Posterior vena cava (tissue), 2 donors: ENCODE measurements around the gene SPINT2. TPM values are rescaled to one million over a fixed set of nuclear protein-coding genes. Genes with fewer than 3 reads are reported as not detected.

ENCODE experiments used
- DNase-seq: peaks from one replicate; pipeline ENCODE4 v3.0.0-alpha.2; 2020; ENCODE audit warnings: low spot score
- intact Hi-C, 2 donors: fragments of 100-400 bp; cut with DNase I; formaldehyde crosslinking; loops; one replicate each; pipeline versions ENCODE4 v1.14.1 to v1.14.2; 2022 to 2023
- total RNA-seq, 2 donors: library from RNA; stranded (reverse); fragmentation: NEBNext Ultra II Directional; extraction: Animal tissue kit (Norgen Biotek cat#: 25700); gene quantifications; one replicate each; pipeline ENCODE4 v1.2.1, GENCODE V29; 2021
- donor health status: DM: yes; HTN: yes; CAD: no.
- donor health status: DM: yes; HTN: yes; CAD: no.

Gene SPINT2
- total RNA-seq, 2 donors from 2014 or later = 25.1 to 39.7 TPM

- DNase-seq = no peak
- intact Hi-C loops = no loop called here
These were observed 17.6 kb downstream of the SPINT2 start for GRCh38 chr19:38281811-38282566.

DNA sequence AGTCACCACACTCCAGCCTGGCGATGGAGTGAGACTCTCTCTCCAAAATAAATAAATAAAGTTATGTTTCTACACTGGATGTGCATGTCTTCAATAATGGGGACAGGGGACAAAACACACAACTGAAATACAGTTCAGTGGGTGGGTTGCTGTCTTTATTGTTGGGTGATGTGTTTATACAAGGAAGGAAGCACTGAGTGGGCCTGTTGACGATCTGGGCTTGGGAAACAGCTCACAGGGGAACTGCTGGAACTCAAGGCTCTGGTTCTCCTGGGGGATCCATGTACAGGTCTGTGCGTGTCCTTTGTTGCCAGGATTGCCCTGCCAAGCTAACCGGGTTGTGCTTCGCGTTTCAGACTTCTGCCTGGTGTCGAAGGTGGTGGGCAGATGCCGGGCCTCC, 18.9 kb downstream of the SPINT2 start:
- no peak for DNase-seq
- intact Hi-C loops = no loop called here

- DNase-seq = no peak
- intact Hi-C loops = no loop called here
These were observed 20.0 kb downstream of the SPINT2 start for GRCh38 chr19:38284422-38284821.

DNA sequence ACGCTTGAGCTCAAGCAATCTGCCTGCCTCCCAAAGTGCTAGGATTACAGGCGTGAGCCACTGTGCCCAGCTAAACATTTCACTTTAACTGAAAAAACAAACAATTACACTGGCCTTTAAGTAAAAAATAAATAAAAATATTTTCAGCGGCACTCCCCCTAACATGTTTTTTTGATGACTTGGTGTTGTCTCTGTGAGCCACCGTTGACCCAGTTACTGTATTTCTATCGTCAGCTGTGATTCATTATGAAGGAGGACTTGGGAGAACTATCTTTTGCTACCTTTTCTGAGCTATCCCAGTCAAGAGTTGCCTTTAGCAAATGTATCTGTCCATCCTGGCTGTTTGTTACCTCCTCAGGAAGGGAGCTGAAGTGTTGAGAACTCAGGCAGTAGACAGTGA, 21.2 kb downstream of the SPINT2 start:
- intact Hi-C loops = no loop called here
- DNase-seq = no peak

DNA sequence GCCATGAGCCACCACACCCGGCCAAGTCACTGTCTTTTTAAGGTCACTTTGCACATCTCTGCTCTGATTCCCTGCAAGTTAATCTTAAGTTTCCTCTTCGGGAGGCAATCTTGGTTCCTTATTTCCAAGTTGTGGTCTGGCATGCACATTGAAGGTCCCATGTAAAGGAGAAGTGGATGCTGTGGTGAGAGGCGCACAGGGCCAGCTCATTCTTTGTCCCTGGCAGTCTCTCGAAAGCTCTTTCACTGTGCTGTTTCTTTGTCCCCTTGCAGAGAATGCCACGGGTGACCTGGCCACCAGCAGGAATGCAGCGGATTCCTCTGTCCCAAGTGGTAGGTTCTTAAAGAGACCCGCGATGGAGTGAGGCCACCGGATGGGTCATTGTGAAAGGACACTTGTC, 23.2 kb downstream of the SPINT2 start:
- intact Hi-C loops = no loop called here
- DNase-seq = no peak

DNA sequence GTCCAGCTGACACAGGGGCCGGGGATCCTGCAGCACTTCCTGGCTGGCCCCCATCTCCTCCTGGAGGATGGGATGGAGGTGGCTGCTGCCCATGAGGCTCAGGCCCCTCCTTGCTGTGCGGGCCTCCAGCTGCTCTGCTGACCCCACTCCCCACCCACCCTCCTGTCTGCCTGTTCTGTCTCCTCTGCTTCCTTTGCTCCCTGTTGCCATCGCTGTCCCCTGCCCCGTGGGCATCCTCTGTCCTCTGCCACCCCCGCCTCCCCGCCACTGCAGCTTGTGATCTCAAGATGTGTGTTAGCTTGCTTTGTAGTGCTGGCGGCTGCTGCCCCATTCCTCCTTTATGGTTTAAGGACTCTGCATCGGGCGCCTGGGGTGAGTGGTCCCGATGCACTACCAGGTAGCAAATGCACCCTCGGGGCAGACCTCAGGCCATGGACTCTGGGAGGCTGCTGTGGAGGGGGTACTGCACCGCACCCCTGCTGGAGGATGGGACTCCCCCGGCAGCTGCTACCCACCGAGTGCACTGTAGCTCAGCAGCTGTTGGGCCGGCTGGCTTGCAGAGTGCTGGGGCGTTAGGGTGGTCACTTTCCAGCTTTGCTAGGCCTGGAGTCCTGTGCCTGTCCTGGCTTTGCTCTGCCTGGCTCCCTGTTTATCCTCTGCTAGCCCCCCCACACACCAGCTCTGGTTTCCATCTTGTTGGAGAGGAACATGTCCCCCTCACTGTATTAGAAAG, 23.9 kb downstream of the SPINT2 start:
- no peak for DNase-seq
- intact Hi-C loops = no loop called here

GRCh38 chr19:38289955-38290354, 25.6 kb downstream of the SPINT2 start:
- DNase-seq = no peak
- intact Hi-C loops = no loop called here

- intact Hi-C loops = loop anchor here in 1 of 2 donors (1.0 kb wide), 1 partner anchor 29 kb away; no protein-coding TSS in a partner anchor
- DNase-seq = no peak
These were observed 26.3 kb downstream of the SPINT2 start for GRCh38 chr19:38290631-38291147.

DNA sequence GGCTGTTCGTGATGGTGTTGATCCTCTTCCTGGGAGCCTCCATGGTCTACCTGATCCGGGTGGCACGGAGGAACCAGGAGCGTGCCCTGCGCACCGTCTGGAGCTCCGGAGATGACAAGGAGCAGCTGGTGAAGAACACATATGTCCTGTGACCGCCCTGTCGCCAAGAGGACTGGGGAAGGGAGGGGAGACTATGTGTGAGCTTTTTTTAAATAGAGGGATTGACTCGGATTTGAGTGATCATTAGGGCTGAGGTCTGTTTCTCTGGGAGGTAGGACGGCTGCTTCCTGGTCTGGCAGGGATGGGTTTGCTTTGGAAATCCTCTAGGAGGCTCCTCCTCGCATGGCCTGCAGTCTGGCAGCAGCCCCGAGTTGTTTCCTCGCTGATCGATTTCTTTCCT, 27.5 kb downstream of the SPINT2 start:
- intact Hi-C loops = loop anchor here in 1 of 2 donors (1.0 kb wide), 1 partner anchor 31 kb away; no protein-coding TSS in a partner anchor

DNA sequence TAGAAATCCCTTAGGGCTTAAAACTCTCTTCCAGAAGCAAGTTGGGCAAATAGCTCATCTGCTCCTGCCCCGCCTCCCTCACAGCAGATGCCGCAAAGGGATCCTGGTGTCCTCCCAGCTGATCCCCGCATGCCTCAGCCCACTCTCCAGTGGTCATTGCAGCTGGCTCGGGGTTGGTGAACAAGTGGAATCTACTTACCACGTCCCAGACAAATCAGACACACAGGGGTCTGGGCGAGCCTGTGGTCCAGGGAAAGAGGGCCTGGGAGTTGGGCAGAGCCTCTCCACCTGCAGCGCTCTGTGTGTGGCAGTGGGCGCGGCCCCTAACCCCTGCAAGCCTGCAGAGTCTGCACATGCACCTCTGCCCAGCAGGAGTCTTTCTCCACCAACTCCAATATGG, 28.9 kb downstream of the SPINT2 start:
- intact Hi-C loops = no loop called here
- no peak for DNase-seq

More for the DNA sequence above, 27.5 kb downstream of the SPINT2 start:
- DNase-seq = no peak

DNA sequence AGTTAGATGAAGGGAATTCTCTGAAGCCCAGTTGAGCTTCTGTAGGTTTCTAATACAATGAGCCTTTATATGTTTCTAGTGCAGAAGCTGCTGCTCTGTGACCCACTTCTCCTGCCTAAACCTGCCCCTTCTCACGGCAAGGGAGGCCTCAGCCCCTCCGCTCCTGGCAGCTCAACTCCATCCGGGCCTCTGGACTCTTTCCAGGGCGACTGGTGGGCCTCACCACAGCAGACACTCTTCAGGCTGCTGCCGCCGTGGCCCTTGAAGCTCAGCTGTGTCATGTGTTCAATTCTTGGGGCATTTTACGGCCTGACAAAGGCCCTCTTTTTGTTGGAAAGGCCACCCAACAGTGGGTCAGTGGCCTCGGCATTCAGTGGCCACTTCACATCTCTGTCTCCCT, 29.7 kb downstream of the SPINT2 start:
- no peak for DNase-seq

DNA sequence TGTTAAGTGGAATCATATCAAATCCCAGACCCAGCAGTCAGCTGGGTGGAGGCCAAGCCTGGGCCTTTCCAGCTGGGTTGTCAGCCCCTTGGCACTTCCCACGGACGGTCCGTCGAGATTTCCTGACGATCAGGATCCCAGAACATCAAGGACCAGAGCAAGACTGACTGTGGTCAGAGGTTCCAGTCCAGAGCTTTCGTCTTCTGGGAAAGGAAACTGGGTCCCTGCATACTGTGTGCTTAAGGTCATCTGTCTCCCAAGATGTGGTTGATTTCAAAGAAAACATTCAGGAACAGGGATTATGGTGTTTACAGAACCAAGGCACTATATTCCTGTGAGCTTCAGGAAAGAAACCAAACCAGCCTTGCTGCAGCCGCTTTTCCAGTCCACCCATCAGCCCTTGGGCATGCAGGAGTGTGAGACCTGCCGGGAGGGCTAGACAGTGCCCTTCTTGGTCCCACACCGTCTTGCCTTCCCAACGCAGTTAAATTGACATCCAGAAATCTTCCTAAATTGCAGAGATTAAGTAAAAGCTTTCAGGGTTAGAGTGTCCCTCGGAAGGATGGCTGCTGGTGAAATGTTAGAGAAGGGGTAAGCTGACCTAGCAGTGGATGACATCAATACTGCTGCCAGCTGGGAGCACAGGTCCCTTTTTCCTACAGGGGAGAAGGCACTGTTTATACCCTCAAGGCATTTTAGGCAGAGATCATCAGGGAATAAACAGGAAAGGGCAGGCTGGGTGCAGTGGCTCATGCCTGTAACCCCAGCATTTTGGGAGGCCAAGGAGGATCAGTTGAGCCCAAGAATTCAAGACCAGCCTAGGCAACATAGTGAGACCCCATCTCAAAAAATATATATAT, 34.7 kb downstream of the SPINT2 start:
- intact Hi-C loops = no loop called here
- no peak for DNase-seq

More for the DNA sequence above, 29.7 kb downstream of the SPINT2 start:
- intact Hi-C loops = no loop called here

GRCh38 chr19:38303517-38304351, 39.4 kb downstream of the SPINT2 start, which contains the start of gene C19orf33:
Gene C19orf33 (plus strand): TSS chr19:38304251. CDS start chr19:38304262, 11 bp downstream.
- intact Hi-C loops = no loop called here
- DNase-seq = no peak

- intact Hi-C loops = no loop called here
- DNase-seq = no peak
These were observed 40.0 kb downstream of the SPINT2 start for GRCh38 chr19:38304352-38304865.

DNA sequence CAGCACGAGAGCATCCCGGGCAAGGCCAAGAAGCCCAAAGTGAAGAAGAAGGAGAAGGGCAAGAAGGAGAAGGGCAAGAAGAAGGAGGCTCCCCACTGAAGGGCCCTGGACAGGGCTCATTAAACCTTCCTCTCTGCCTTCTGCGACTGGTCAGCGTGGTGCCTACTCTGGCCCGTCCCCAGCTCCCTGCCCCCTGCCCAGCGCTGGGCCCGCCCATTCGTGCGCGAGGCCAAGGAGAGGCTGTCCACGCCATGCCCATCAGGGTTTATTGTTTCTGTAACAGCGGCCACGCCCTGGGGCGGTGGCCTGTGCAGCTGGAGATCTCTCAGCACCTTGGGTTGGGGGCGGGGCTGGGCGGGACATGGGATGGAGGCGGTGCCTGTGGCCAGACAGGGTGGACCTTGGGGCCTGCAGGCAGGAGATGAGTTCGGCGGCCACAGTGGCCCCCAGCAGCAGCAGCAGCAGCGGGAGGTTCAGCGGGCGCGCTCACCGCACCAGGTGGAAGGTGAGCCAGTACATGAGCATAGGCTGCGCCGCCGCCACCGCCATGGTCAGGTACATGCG, 40.6 kb downstream of the SPINT2 start:
- no peak for DNase-seq
- intact Hi-C loops = no loop called here

GRCh38 chr19:38306236-38306635, 41.9 kb downstream of the SPINT2 start:
- intact Hi-C loops = no loop called here
- DNase-seq = no peak

GRCh38 chr19:38307076-38307475, 42.7 kb downstream of the SPINT2 start:
- no peak for DNase-seq
- intact Hi-C loops = no loop called here

GRCh38 chr19:38307597-38307996, 43.2 kb downstream of the SPINT2 start:
- intact Hi-C loops = no loop called here

More at GRCh38 chr19:38307597-38307996, 43.2 kb downstream of the SPINT2 start:
- no peak for DNase-seq
